ENCODE measurements around the gene MYD88. TPM values are rescaled to one million over a fixed set of nuclear protein-coding genes. Genes with fewer than 3 reads are reported as not detected.

Gene MYD88
- total and polyA plus RNA-seq, 7 donors = 27.8 to 74.0 (median 39.7) TPM

DNA sequence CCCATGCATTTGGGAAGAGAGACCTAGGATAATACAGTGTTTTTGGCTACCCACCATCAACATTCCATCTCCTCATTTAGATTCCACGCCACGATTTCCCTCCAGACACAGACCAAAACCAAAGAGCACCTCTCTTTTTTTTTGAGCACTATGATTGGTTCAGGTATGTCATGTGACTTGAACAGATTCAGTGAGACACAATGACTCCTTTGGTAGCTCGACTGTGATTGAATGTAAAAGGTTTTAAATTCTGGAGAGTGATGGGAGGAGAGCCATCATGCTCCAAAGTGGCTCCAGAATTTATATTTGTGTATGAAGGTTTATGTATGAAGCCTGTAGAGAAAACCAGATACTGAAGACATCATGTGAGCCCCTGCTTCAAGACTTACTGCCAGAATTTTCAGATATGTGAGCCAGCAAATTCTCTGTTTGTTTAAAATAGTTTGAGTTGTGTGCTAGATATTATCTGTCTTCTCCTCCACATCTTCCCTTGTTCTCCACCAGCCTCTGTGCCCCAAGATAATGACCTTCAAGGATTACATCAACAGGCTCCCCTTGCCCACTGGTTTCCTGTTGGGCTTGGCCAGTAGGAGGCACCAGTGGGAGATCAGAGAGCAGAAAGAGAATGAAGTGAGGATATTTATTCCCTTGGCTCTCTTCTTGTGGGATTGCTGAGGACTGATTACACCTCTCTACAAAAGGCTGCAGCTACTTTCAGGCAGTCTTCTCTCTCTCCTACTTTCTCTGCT, 12.5 kb downstream of the MYD88 start:
- no peaks in the 10 kb centered on the region for H3K4me1 ChIP-seq
- H3K27me3 ChIP-seq = no peaks in the 10 kb centered on the region
- H3K9me3 ChIP-seq = no peaks in the 10 kb centered on the region
- no peak overlapping the region for H3K4me3 ChIP-seq
- intact Hi-C loops (cut with DNase I) = no loop called here
- DNase-seq = no peak
- no peaks in the 10 kb centered on the region for H3K36me3 ChIP-seq
- no peak overlapping the region for H3K27ac ChIP-seq
- TF ChIP-seq EP300 (IDR thresholded peaks at IDR 0.05) = no peak
- no peak for TF ChIP-seq POLR2A (IDR thresholded peaks at IDR 0.05)
- TF ChIP-seq POLR2AphosphoS5 (IDR thresholded peaks at IDR 0.05) = no peak
- TF ChIP-seq CTCF (IDR thresholded peaks at IDR 0.05) = no peak
- WGBS, 2 donors = 87% methylated on average over 3 of the region's 3 CpGs

GRCh38 chr3:38151667-38152265, 13.3 kb downstream of the MYD88 start:
- no peak for DNase-seq
- H3K27me3 ChIP-seq = no peaks in the 10 kb centered on the region
- intact Hi-C loops (cut with DNase I) = no loop called here
- no peaks in the 10 kb centered on the region for H3K36me3 ChIP-seq
- H3K4me3 ChIP-seq = no peak overlapping the region
- H3K4me1 ChIP-seq = no peaks in the 10 kb centered on the region
- no peaks in the 10 kb centered on the region for H3K9me3 ChIP-seq
- TF ChIP-seq POLR2AphosphoS5 (IDR thresholded peaks at IDR 0.05) (no peak), CTCF (IDR thresholded peaks at IDR 0.05) (no peak), POLR2A (IDR thresholded peaks at IDR 0.05) (no peak), EP300 (IDR thresholded peaks at IDR 0.05) (no peak)
- WGBS, 2 donors = 75 to 84% methylated on average over 3 of the region's 3 CpGs
- H3K27ac ChIP-seq = no peak overlapping the region

- 96 to 99% methylated on average over 2 of the region's 2 CpGs for WGBS, 2 donors
- no peak for DNase-seq
- intact Hi-C loops (cut with DNase I) = no loop called here
Observed at GRCh38 chr3:38152609-38153008, 14.1 kb downstream of the MYD88 start.

DNA sequence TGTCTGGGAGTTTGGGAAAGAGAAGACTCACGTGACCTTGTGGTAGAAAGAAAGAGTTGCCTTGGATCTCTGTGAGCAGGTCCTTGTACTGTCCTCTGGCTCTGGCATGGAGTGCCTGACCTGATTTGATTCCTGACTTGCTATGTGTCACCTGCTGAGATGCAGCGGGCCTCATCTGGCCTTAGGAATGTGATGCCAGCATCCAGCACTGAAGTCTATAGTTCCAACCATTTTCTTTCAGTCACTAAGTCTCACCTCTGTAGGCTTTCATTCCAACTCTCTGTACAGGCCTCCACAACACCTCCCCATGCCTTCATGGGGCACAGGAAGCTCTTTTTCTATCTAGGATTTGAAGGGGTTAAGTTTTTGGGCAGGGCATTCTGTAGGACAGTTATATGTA, 14.8 kb downstream of the MYD88 start:
- H3K4me3 ChIP-seq = no peak overlapping the region
- intact Hi-C loops (cut with DNase I) = no loop called here
- H3K9me3 ChIP-seq = no peaks in the 10 kb centered on the region
- no peak overlapping the region for H3K27ac ChIP-seq
- H3K36me3 ChIP-seq = no peaks in the 10 kb centered on the region
- 95% methylated on average over 2 of the region's 2 CpGs for WGBS, 2 donors
- H3K4me1 ChIP-seq = no peaks in the 10 kb centered on the region
- DNase-seq = no peak
- TF ChIP-seq CTCF (IDR thresholded peaks at IDR 0.05) (no peak), POLR2A (IDR thresholded peaks at IDR 0.05) (no peak), EP300 (IDR thresholded peaks at IDR 0.05) (no peak)
- H3K27me3 ChIP-seq = no peaks in the 10 kb centered on the region

More at GRCh38 chr3:38152609-38153008, 14.1 kb downstream of the MYD88 start:
- H3K36me3 ChIP-seq = no peaks in the 10 kb centered on the region
- no peaks in the 10 kb centered on the region for H3K27me3 ChIP-seq
- no peak overlapping the region for H3K27ac ChIP-seq
- H3K4me1 ChIP-seq = no peaks in the 10 kb centered on the region
- TF ChIP-seq EP300 (IDR thresholded peaks at IDR 0.05) (no peak), CTCF (IDR thresholded peaks at IDR 0.05) (no peak), POLR2A (IDR thresholded peaks at IDR 0.05) (no peak), POLR2AphosphoS5 (IDR thresholded peaks at IDR 0.05) (no peak)
- no peak overlapping the region for H3K4me3 ChIP-seq
- H3K9me3 ChIP-seq = no peaks in the 10 kb centered on the region
